IPS-NIHi7 (cell line): ENCODE measurements around the gene EPHB6.

Experiments
- DNase-seq: peaks from one replicate; pipeline ENCODE4 v3.0.0; 2012; ENCODE audit warnings: mixed read lengths; ENCODE audit errors: extremely low spot score

Gene EPHB6

GRCh38 chr7:142896151-142896550 lies 41.3 kb downstream of the EPHB6 start:
- no peak for DNase-seq

GRCh38 chr7:142896741-142897379 lies 42.0 kb downstream of the EPHB6 start:
- DNase-seq = no peak

GRCh38 chr7:142897691-142898090 lies 42.8 kb downstream of the EPHB6 start:
- no peak for DNase-seq

GRCh38 chr7:142898377-142899170 lies 43.7 kb downstream of the EPHB6 start:
- peak; percentile 25 for DNase-seq

GRCh38 chr7:142899661-142900060 lies 44.8 kb downstream of the EPHB6 start:
- DNase-seq = no peak

GRCh38 chr7:142901426-142902259 lies 46.8 kb downstream of the EPHB6 start:
- no peak for DNase-seq

GRCh38 chr7:142904128-142904527 lies 49.3 kb downstream of the EPHB6 start:
- no peak for DNase-seq

DNA sequence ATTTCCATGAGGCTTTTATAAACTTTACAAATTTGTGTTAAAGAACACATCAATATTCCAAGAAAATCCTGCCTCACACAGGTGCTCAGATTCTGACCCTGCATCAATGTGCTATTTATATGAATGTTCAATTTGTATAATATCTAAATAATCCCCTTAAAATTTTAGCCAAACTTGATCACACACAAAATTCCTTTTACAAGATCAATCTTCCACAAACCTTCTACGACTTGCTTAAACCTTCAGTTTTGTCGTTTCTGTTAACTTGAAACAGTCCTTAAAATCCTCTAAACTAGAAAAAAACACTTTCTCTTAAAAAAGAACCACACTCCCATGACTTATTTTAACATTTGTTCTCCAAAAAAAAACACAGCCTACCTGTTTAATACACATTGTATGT lies 50.9 kb downstream of the EPHB6 start:
- no peak for DNase-seq

- DNase-seq = no peak
Observed at GRCh38 chr7:142906643-142907042, 51.8 kb downstream of the EPHB6 start.

- no peak for DNase-seq
Observed at GRCh38 chr7:142908290-142908689, 53.4 kb downstream of the EPHB6 start.

- peak; percentile 73 for DNase-seq
Observed at GRCh38 chr7:142908921-142909890, 54.3 kb downstream of the EPHB6 start.

DNA sequence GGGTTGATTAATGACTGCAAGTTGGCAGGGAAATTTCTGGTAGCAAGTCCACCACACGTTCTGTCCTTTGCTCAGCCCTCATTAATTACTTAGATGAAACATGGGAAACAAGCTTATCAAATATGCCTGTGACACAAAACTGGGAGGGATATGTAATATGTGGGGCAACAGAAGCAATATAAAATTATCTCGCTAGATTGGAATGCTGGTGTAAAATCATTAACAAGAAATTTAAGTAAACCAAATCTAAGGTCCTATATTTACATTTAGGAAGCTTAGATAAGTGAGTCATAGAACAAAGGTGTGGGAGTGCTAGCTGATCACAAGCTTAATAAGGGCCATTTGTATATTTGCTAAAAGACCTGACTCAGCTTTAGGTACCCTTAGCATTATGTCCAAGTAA lies 55.2 kb downstream of the EPHB6 start:
- no peak for DNase-seq

GRCh38 chr7:142910481-142910880 lies 55.6 kb downstream of the EPHB6 start:
- DNase-seq = no peak

DNA sequence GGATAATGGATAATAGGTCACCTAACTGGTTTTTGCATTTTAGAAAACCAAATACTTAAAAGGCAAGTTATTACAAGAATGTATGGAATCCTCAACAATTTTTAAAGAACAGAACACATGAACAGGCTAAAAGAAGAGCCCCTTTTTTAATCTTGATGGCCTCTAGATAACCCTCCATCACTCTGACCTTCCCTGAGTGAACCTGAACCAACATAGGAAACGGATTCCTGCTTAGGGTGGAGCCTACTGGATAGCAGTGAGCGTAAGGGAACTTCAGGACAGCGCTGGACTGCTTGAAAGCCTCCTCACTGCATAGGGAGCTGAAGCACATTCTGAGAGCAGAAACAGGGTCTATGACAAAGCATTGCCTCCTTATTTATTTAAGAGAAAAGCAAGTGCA lies 58.2 kb downstream of the EPHB6 start:
- DNase-seq = no peak

DNA sequence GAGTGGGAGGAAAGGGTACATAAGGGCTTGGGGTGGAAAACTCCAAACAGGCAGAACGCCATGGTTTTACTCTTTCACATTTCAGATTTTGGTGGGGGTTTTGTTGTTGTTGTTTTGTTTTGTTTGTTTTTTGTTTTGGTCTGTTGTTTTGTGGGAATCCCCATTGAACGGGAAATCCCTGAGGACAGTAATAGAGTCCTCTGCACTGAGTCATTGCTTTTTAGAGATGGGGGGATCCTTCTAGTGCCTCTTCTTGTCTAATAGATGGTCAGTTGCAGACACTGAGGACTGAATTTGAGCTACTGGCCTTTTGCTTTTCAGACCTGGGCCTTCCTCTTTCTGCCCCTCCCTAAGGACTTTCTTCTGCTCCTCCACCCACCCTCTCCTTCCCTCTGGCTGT lies 58.7 kb downstream of the EPHB6 start:
- no peak for DNase-seq

- no peak for DNase-seq
Observed at GRCh38 chr7:142914121-142914520, 59.2 kb downstream of the EPHB6 start.

- no peak for DNase-seq
Observed at GRCh38 chr7:142915315-142915714, 60.4 kb downstream of the EPHB6 start.

DNA sequence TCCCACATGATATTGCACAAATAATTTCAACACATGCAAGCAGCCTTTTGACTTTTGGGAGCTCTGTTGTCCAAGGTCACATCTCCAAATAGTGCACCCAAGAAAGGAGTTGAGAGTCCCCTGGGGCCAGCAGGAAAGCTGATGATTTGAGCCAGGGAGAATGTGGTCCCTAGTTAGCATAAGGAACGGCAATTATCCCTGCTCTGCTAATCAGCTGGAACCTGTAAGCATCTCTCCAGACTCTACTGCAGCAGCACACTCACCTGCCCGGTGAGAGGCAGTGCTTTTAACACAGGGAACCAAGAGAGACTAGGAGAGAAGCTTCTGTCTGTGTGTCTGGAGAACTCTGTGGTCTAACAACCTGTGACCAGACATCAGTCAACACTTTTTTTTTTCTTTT lies 61.6 kb downstream of the EPHB6 start:
- DNase-seq = no peak

- no peak for DNase-seq
Observed at GRCh38 chr7:142917447-142917846, 62.6 kb downstream of the EPHB6 start.

DNA sequence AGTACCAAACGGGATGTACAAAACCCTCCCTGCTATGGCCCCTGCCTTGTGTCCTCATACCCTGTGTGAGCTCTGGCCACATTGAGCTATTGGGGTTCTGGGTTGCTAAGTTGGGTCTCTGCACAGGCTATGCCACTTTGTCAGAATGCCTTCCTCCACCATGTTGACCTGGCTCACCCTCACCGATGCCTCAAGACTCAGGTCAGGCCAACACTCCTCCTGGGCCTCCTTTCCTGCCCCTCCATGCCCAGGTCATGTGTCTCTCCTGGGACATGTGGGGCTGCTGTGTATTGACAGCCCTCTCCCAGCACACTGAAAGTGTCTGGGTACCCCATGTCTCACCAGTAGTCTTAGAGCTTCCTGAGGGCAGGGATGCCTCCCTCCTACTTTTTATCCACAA lies 64.0 kb downstream of the EPHB6 start:
- no peak for DNase-seq

GRCh38 chr7:142919656-142920055 lies 64.8 kb downstream of the EPHB6 start:
- DNase-seq = no peak
